HepG2 (cell line): Measurements from ENCODE around the gene REPIN1. TPM values are rescaled to one million over a fixed set of nuclear protein-coding genes. Genes with fewer than 3 reads are reported as not detected.

ENCODE experiments used
- ARNT2 ChIP-seq: sonication (generic); formaldehyde crosslinking; IDR thresholded peaks from 2 replicates; pipeline ENCODE4 v1.8.0; 2022; ENCODE audit warnings: mild to moderate bottlenecking, low read depth, missing genetic modification reagents, moderate library complexity
- CTCF ChIP-seq: sonication (generic); formaldehyde crosslinking; IDR thresholded peaks from 2 replicates; pipeline ENCODE4 v1.5.0; 2020; ENCODE audit warnings: mild to moderate bottlenecking, missing genetic modification reagents, moderate library complexity
- GABPA ChIP-seq, 2 experiments: IDR thresholded peaks; 2 replicates each; pipeline ENCODE4 v1.6.1; 2011 to 2016; ENCODE audit warnings: low read depth in 2 of 2, low read length in 1 of 2, missing biosample characterization in 1 of 2, missing genetic modification characterization in 1 of 2
- KDM1A ChIP-seq: IDR thresholded peaks from 2 replicates; pipeline ENCODE4 v1.6.1; 2016; ENCODE audit warnings: missing compliant biosample characterization
- MATR3 ChIP-seq: sonication (generic); formaldehyde crosslinking; IDR thresholded peaks from 2 replicates; pipeline ENCODE4 v1.4.0; 2020; ENCODE audit warnings: missing genetic modification reagents
- MBD4 ChIP-seq: IDR thresholded peaks from 2 replicates; pipeline ENCODE4 v1.6.1; 2012; ENCODE audit warnings: low read length, inconsistent platforms, borderline replicate concordance
- MLXIP ChIP-seq: sonication (generic); formaldehyde crosslinking; IDR thresholded peaks from 2 replicates; pipeline ENCODE4 v1.9.0; 2021; ENCODE audit warnings: missing genetic modification reagents, borderline replicate concordance
- PAF1 ChIP-seq: IDR thresholded peaks from 2 replicates; pipeline ENCODE4 v1.6.1; 2016; ENCODE audit warnings: missing genetic modification reagents, missing compliant biosample characterization
- POLR2A ChIP-seq, 2 experiments: IDR thresholded peaks; 2 replicates each; pipeline ENCODE4 v1.6.1; 2011; ENCODE audit warnings: low read depth in 2 of 2, low read length in 2 of 2, mild to moderate bottlenecking in 1 of 2, moderate library complexity in 1 of 2; ENCODE audit not compliant: insufficient read depth in 1 of 2
- TAF15 ChIP-seq: fragments of 200-400 bp; formaldehyde crosslinking; IDR thresholded peaks from one replicate; pipeline ENCODE4 v1.6.1; 2018; ENCODE audit warnings: mild to moderate bottlenecking, low read depth, low read length; ENCODE audit not compliant: poor library complexity, severe bottlenecking
- ZFP37 ChIP-seq: sonication (generic); formaldehyde crosslinking; IDR thresholded peaks from 2 replicates; pipeline ENCODE4 v1.4.0; 2020; ENCODE audit warnings: missing genetic modification reagents, borderline replicate concordance
- ZNF160 ChIP-seq: sonication (generic); formaldehyde crosslinking; IDR thresholded peaks from 2 replicates; pipeline ENCODE4 v1.8.0; 2022; ENCODE audit warnings: mild to moderate bottlenecking, inconsistent platforms, missing genetic modification reagents
- ZNF234 ChIP-seq: sonication (generic); formaldehyde crosslinking; conservative IDR thresholded peaks from 2 replicates; pipeline ENCODE4 v1.5.1; 2020; ENCODE audit warnings: mild to moderate bottlenecking, missing genetic modification reagents
- ZNF354B ChIP-seq: sonication (generic); formaldehyde crosslinking; IDR thresholded peaks from 2 replicates; pipeline ENCODE4 v1.8.0; 2022; ENCODE audit warnings: mild to moderate bottlenecking, missing genetic modification reagents
- ZNF512B ChIP-seq: sonication (generic); formaldehyde crosslinking; IDR thresholded peaks from 2 replicates; pipeline ENCODE4 v1.5.1; 2020; ENCODE audit warnings: missing genetic modification reagents, mild to moderate bottlenecking, borderline replicate concordance
- ZNF552 ChIP-seq: sonication (generic); formaldehyde crosslinking; IDR thresholded peaks from 2 replicates; pipeline ENCODE4 v1.9.0; 2022; ENCODE audit warnings: missing genetic modification reagents, mild to moderate bottlenecking, borderline replicate concordance
- ZNF879 ChIP-seq: sonication (generic); formaldehyde crosslinking; IDR thresholded peaks from 2 replicates; pipeline ENCODE4 v1.8.1; 2023; ENCODE audit warnings: missing genetic modification reagents
- polyA plus RNA-seq, 8 experiments: library from polyadenylated mRNA; depleted of rRNA in 3 of 8; stranded (reverse) in 7 of 8; unstranded in 1 of 8; fragments of >200 nt; fragmentation: Illumina TruSeq in 4 of 8; extraction: Trizol in 4 of 8; gene quantifications; 2 replicates each; pipeline versions ENCODE4 v1.2.1 to v1.2.3, GENCODE V29; 2011 to 2016; ENCODE audit warnings: low read depth in 4 of 8, missing spikeins in 1 of 8, mixed read lengths in 1 of 8; ENCODE audit not compliant: insufficient read depth in 1 of 8
- total RNA-seq, 5 experiments: library from RNA; depleted of rRNA; stranded (reverse); fragments of >200 nt; fragmentation: Illumina TruSeq; extraction: Trizol; gene quantifications; 2 replicates each; pipeline ENCODE4 v1.2.3, GENCODE V29; 2016; ENCODE audit warnings: low read depth in 1 of 5
- TF ChIP-seq, protein P1 (sequence below): sonication (generic); formaldehyde crosslinking; IDR thresholded peaks from 2 replicates; pipeline ENCODE4; 2020; ENCODE audit warnings: missing genetic modification reagents, mild to moderate bottlenecking, borderline replicate concordance

Gene REPIN1
- total and polyA plus RNA-seq, 2 of the 13 experiments (the other 11 are each of a cell fraction or from before 2014, with no cell fraction given): 69.9 to 108 TPM

DNA sequence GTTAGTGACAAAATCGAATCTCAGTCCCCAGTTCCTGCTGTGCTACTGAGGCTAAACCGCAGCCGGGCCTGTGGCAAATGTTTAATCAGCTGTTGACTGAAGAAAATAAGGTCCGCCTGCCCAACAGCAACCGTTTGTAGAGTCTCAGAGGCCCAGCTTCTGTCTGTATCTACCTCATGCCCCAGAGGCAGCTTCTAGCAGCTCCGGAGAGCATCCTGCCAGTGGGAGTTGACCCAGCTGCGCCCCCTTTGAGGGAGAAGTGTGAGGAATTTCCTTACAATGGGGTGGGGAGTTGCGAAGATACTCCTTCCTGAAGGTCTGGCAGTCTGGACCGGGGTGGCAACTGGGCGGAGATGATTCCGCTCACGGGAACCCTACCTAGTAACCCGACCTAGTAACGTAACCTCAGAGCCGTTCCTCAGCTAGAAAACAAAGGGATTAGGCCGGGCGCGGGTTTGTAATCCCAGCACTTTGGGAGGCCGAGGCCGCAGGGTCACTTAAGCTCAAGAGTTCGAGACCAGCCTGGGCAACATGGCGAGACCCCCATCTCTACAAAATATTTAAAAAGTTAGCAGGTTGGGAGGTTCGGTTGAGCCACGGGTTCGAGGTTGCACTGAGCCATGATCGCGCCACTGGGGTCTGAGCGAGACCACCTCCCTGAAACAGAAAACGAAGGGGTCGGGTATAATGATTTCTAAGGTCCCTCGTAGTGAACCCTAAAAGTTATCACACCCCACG is 9.7 kb downstream of the REPIN1 start (continued):
- TF ChIP-seq ARNT2 (no peak; the same call in 1 of the 2 replicates), KDM1A (CRISPR knock-in tag) (0 out of 2 replicates have a peak, but pooled peaks have one; percentile 7), MBD4 (no peak), ZNF160 (peak; percentile 19; the same call in 1 of the 2 replicates), PAF1 (CRISPR knock-in tag) (no peak), ZFP37 (CRISPR knock-in tag) (no peak), ZNF512B (CRISPR knock-in tag) (no peak), MATR3 (no peak), GABPA (IDR thresholded peaks at IDR 0.05; ENCODE audit: low read depth, low read length) (no peak), GABPA (CRISPR knock-in tag; IDR thresholded peaks at IDR 0.05; ENCODE audit: low read depth) (no peak), ZNF879 (CRISPR knock-in tag) (no peak), ZNF552 (no peak), ZNF234 (CRISPR knock-in tag) (no peak), TAF15 (no peak), CTCF (CRISPR knock-in tag) (peak; percentile 65), POLR2A (IDR thresholded peaks at IDR 0.05; ENCODE audit: insufficient read depth in 1 of 2, low read depth in 2 of 2, low read length in 2 of 2) (peak; percentile 56 to 58; a peak in 3 of 4 replicates), MLXIP (CRISPR knock-in tag) (no peak), ZNF354B (CRISPR knock-in tag) (no peak)
- TF ChIP-seq, protein P1, sequence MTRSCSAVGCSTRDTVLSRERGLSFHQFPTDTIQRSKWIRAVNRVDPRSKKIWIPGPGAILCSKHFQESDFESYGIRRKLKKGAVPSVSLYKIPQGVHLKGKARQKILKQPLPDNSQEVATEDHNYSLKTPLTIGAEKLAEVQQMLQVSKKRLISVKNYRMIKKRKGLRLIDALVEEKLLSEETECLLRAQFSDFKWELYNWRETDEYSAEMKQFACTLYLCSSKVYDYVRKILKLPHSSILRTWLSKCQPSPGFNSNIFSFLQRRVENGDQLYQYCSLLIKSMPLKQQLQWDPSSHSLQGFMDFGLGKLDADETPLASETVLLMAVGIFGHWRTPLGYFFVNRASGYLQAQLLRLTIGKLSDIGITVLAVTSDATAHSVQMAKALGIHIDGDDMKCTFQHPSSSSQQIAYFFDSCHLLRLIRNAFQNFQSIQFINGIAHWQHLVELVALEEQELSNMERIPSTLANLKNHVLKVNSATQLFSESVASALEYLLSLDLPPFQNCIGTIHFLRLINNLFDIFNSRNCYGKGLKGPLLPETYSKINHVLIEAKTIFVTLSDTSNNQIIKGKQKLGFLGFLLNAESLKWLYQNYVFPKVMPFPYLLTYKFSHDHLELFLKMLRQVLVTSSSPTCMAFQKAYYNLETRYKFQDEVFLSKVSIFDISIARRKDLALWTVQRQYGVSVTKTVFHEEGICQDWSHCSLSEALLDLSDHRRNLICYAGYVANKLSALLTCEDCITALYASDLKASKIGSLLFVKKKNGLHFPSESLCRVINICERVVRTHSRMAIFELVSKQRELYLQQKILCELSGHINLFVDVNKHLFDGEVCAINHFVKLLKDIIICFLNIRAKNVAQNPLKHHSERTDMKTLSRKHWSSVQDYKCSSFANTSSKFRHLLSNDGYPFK (CRISPR knock-in tag): no peak
